GM21737 (cell line): Measurements from ENCODE around the gene AMDHD1.

Experiments
- ATAC-seq: cut with Tn5 transposase; IDR thresholded peaks from one replicate; pipeline ENCODE4 v1.9.1; 2021; ENCODE audit warnings: mild to moderate bottlenecking, moderate library complexity; ENCODE audit not compliant: unreplicated experiment

Gene AMDHD1

GRCh38 chr12:95943330-95943842 lies at the start of gene AMDHD1:
TSS of gene AMDHD1 (plus strand) at chr12:95943331. CDS start at chr12:95943399, 68 bp downstream.
- peak; percentile 60 for ATAC-seq

GRCh38 chr12:95896846-95897245 lies 46.3 kb upstream of the AMDHD1 start:
- ATAC-seq, result no peak

GRCh38 chr12:95898081-95898480 lies 45.0 kb upstream of the AMDHD1 start:
- ATAC-seq, result no peak

GRCh38 chr12:95908573-95908972 lies 34.6 kb upstream of the AMDHD1 start:
- ATAC-seq, result no peak

- ATAC-seq, result no peak
These were observed 33.3 kb upstream of the AMDHD1 start for GRCh38 chr12:95909871-95910270.

- peak; percentile 69 for ATAC-seq
These were observed 24.7 kb upstream of the AMDHD1 start for GRCh38 chr12:95918194-95918993.

GRCh38 chr12:95919110-95919509 lies 24.0 kb upstream of the AMDHD1 start:
- ATAC-seq, result no peak

GRCh38 chr12:95922231-95922630 lies 20.9 kb upstream of the AMDHD1 start:
- ATAC-seq, result no peak

GRCh38 chr12:95940514-95940913 lies 2.6 kb upstream of the AMDHD1 start:
- no peak for ATAC-seq

GRCh38 chr12:95942101-95942523 lies 1.0 kb upstream of the AMDHD1 start:
- ATAC-seq, result no peak

- ATAC-seq, result peak; percentile 99
These were observed 404 bp upstream of the AMDHD1 start, which contains the start of gene CCDC38 for GRCh38 chr12:95942524-95943329. TSS of gene CCDC38 (minus strand) at chr12:95942614. CDS start at chr12:95936509, 6,105 bp downstream.

- no peak for ATAC-seq
These were observed 1.1 kb downstream of the AMDHD1 start for GRCh38 chr12:95944108-95944704.

- no peak for ATAC-seq
These were observed 6.5 kb downstream of the AMDHD1 start for GRCh38 chr12:95949477-95950206.

- no peak for ATAC-seq
These were observed 8.4 kb downstream of the AMDHD1 start for GRCh38 chr12:95951515-95951914.

GRCh38 chr12:95953000-95953399 lies 9.9 kb downstream of the AMDHD1 start:
- no peak for ATAC-seq

- no peak for ATAC-seq
These were observed 12.5 kb downstream of the AMDHD1 start for GRCh38 chr12:95955549-95956159.

GRCh38 chr12:95956557-95957145 lies 13.5 kb downstream of the AMDHD1 start:
- ATAC-seq, result no peak

GRCh38 chr12:95959107-95959506 lies 16.0 kb downstream of the AMDHD1 start:
- ATAC-seq, result no peak

- no peak for ATAC-seq
These were observed 17.1 kb downstream of the AMDHD1 start for GRCh38 chr12:95960241-95960640.

GRCh38 chr12:95962222-95962621 lies 19.1 kb downstream of the AMDHD1 start:
- no peak for ATAC-seq
